Activated T-cell treated with anti-CD3 and anti-CD28 coated beads for 4 hours (primary cell): ENCODE results near the gene PLAU.
"Not testable (repeated sequence)": the region's sequence is repeated elsewhere in the genome, so short reads cannot be mapped to it uniquely, and the experiment has no call there.

Experiments used
- DNase-seq: peaks from one replicate; pipeline ENCODE4 v3.0.0-alpha.2; 2020

Gene PLAU

DNA sequence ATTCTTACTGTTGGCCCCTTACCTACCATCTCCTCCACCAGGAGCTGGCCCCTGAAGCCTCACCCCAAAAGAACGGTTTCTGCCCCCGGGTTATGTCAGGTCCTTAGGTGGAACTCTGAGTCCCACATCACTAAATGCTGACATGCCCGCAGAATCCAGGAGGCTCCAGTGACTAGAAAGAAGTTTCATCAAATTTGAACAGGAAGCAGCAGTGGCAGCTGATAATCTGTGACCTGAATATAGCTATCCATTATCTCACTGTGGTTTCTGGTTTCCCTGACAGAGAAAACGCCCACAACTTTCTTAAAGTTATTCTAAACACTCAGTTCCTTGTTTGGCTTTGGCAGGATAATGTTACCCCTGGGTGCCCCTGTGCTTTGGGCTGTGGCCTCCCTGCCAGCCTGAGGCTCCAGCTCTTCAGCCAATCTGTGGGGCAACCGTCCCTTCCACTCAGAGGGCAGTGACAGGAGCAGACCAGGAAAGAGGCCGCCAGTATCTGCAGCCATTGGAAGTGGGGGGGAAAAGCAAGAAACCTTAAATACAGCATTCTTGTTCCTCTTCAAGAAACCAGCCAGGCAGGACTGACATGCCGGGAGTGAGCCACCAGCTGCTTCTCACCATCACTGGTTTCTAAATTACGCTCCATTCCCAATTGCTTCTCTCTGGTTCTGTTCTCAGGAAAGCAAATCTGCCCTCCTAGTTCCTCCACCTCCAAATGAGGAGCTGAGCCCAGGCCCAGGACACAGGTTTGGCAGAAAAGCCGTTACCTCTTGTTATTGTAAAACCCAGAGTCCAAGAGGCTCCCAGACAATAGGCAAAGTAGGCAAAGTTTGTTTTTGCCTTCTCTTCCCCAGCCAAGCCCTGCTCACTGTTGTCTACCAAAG is 45.8 kb downstream of the PLAU start:
- DNase-seq: no peak

DNA sequence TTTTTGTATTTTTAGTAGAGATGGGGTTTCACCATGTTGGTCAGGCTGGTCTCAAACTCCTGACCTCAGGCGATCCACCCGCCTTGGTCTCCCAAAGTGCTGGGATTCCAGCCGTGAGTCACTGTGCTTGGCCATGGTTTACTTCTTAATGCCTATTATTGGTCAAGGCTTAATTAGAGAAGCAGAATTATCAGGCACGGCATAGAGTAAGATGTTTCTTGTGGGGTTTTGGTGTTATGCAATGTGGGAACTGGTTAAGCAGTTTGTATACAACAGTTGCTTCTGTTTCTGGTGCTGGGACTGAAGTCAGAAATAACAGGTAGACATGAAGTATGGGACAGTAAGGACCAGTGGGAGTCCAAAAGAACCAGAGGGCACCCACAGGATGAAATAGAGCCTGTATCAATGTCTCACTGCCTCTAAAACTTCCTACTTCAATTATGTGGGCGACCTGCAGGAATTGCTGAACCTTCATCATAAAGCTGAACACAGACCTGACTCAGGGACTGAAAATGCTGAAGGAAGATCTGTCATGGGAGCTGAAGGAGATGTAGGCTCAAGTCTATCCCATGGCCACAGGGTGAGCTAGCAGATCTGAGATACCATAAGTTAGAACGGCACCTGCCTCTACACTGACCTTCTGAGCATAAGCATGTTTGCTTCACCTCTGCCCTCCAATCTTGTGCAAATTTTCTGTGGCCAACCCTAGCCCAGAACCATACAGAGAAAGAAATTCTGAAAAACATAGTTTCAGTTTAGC is 48.7 kb downstream of the PLAU start:
- DNase-seq: no peak

DNA sequence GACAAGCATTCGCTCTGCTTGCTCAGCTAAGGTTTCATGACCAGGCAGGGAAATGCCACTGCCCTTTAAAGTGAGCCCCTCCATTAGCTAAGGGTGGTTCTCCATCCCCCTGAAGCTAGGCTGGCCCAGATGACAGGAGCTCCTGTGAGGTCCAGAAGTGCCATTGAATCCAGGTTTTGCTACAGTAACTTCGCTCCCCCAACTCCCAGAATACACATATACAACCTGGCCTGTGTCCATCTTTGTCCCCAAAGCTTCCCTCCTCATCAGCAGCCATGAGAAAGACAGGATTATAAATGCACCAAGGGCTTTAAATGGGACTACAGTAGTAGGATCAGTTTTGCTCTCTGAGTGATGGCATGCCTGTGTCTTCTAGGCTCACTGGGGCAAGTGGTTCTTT is 51.5 kb downstream of the PLAU start:
- DNase-seq: no peak

DNA sequence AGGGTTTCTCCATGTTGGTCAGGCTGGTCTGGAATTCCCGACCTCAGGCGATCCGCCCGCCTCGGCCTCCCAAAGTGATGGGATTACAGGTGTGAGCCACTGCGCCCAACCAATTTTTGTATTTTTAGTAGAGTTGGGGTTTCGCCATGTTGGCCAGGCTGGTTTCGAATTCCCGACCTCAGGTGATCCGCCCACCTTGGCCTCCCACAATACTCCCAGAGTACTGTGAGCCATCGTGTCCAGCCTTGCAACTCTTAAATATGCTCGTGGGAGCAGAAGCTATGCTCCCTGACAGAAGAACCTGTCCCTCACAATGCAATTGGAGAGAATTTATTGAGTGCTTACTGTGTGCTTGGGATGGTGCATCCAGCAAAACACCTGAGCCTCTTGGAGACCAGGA is 52.6 kb downstream of the PLAU start:
- DNase-seq: not testable (repeated sequence)

DNA sequence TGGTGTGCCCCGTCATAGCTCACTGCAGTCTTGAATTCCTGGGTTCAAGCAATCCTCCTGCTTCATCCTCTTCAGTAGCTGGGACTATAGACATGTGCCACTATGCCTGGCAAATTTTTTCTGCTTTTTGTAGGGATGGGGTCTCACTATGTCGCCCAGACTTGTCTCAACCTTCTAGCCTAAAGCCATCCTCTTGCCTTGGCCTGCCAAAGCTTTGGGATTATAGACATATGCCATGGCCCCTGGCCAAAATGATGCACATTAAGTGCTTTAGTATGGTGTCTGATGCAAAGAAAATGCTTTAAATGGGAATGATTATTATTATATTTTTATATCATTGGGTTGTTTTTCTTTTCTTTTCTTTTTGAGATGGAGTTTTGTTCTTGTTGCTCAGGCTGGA is 53.8 kb downstream of the PLAU start:
- no peak for DNase-seq

DNA sequence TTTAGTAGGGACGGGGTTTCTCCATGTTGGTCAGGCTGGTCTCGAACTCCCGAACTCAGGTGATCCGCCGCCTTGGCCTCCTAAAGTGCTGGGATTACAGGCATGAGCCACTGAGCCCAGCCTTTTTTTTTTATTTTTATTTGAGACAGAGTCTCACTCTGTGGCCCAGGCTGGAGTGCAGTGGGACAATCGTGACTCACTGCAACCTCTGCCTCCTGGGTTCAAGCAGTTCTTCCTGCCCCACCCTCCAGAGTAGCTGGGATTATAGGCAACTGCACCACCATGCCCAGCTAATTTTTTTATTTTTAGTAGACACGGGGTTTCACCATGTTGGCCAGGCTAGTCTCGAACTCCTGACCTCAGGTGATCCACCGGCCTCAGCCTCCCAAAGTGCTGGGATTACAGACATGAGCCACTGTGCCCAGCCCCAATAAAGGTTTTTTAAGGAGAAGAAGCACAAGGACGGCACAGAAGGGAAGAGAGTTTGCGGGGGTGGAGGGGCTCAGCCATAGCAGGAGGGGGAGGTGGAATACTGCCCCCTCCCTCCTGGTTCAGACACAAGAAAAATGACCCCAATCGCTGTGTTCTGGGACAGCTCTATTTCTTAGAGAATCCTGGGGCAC is 54.4 kb downstream of the PLAU start:
- DNase-seq: not testable (repeated sequence)

DNA sequence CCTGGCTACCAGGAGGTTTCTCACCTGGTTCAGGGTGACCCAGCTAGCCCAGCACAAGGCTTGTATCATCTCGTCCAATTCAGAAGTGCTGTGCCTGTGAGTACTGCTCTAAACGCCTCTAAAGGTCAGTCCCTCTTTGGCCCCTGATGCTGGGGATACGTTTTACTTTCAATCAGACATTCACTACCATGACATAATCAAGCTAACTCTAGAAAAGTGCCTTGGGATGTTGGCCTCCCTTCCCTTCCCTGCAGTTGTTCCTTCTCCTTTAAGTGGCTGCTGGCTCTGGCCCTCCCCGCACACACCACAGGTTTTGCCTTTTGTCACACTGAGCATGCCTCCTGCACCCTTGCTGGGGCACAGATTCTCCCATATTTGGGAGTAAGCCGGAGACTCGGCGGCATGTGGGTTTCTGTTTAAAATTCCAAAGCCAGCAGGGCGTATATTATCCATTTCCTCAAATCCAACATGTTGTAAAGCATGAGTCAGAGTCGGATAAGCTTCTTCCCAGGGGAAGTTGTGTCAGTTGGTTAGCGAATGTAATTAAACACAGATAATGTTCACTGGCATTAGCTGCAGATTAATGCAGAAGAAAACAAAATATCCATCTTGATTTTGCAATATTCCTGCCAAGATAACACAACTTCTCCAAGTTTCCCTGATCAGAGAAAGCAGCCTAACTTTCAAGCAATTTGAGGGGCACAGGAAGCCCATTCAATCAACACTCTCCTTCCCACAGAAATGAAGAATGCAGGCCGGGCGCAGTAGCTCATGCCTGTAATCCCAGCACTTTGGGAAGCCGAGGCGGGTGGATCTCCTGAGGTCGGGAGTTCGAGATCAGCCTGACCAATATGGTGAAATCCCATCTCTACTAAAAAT is 55.2 kb downstream of the PLAU start:
- DNase-seq: no peak

DNA sequence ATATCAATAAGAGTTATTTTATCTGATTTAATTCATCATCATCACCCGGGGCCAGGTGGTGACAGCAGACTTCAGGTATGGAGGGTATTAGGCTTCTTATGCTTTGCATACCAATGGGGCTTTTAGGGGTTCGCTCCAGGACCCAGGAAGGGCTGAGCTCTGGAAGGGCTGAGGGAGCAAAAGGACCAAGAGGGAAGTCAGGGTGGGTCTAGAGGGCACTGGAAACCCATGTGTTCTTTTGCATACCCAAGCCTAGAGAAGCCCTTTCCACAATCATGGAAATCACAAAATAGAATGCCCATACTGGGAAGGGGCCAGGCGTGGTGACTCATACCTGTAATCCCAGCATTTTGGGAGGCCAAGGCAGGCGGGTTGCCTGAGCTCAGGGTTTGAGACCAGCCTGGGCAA is 56.1 kb downstream of the PLAU start:
- DNase-seq: no peak
